ENCODE data around the gene DRC1.

DRC1 gene

DNA sequence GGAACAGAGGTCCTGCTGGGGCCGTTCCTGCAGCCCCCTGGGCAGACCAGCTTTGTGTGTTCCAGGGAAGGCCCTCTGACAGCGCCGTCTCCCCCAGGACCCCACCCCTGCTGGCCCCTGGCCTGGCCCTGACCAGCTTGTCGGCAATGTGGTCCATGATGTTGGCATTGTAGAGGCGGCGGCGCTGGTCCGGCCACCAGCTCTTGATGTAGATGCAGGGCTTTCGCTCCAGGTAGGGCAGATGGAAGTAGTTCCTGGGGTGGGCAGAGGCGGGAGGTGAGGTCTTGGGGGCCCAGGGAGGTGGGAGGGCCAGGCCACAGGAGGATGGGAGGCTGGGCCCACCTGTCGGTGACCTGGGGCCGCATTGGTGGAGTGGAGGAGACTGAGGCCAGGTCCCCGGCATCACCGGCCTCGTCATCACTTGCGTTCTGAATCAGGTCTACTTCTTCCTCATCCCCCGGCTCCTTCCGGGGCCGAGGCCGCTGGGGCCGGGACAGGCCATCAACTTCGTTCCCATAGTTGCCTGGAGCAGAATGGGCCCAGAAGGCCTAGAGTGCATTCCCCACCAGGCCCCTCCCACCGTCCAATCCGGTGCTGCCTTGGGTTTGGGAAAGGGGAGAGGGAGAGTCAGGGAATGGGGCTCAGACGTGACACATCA is 77.5 kb downstream of the DRC1 start:
- no peak for DNase-seq (ENCODE audit: low spot score)
- no peak for TF ChIP-seq CTCF (IDR thresholded peaks at IDR 0.05; ENCODE audit: extremely low read depth, missing control alignments)

DNA sequence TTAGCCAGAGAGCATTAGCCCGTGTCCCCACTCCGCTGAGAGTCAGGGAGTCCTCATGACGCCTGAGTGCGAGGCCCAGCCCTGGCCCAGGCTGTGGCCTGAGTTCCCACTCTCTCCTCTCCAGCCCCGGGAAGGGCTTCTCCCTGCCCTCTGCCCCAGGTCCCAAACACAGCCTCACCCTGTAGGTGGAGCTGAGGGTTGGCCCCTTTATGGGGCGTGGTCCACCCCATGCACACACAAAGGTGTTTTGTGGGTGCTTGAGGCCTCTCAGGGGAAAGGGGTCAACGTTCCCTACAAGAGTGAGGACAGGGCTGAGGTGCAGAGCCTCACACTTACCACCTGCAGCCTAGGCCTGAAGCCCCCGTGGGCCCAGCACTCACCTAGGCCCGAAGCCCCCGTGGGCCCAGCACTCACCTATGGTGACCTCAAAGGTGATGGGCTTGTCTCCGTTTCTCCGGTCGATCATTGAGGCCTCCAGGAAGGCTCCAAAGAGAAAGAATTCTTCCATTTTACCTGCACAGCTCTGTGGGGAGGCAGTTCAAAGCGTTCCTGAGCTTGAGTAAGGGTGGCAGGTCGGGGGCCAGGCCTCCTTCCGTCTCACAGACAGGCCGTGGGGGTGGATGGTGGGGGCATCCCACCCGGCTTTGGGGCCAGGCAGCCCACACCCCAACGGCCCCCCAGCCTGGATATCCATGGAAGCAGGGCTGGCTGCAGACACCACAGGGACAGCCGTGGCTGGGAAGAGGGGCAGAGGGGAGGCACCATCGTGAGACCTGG is 78.3 kb downstream of the DRC1 start:
- TF ChIP-seq CTCF (IDR thresholded peaks at IDR 0.05; ENCODE audit: extremely low read depth, missing control alignments): no peak
- no peak for DNase-seq (ENCODE audit: low spot score)

DNA sequence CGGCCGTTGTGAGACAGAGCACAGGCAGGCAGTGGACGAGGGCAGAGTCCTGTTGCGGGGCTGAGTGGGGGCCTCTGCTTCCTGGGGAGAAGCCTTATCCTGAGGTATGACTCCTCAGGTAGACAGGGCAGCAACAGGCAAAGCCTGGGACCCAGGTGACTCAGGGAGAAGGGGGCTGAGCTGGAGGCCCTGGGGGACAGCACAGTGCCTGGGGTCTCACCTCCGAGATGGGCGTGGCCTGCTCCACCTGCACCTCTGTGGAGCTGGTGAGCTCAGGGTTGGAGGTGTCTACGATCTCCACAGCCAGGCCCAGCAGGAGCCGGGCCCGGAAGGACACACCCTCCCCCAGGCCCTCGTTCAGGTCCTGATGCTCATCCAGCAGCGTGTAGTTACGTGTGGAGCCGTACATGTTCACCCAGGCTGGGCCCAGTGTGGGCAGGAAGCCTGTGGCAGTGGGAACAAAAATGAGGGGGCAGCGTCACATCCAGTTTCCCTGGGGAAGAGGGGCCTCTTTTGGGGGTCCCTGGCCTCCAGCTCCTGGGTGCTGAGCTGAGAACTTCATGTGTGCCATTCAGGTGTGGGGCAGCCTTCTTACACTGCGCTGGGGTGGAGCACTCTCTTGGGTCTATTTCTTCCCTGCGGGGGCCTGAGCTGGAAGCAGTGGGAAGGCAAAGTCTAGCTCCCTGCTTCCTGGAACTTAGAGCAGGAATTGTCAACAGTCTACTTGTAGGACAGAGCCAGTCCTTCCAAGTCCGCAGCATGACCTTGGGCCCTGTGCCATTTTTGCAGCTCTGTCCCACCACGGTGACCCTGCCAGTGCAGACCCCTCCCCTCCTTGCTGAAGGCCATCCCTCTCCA is 79.1 kb downstream of the DRC1 start:
- TF ChIP-seq CTCF (IDR thresholded peaks at IDR 0.05; ENCODE audit: extremely low read depth, missing control alignments): no peak
- DNase-seq (ENCODE audit: low spot score): no peak

GRCh38 chr2:26481706-26482105 is 80.0 kb downstream of the DRC1 start:
- TF ChIP-seq CTCF (IDR thresholded peaks at IDR 0.05; ENCODE audit: extremely low read depth, missing control alignments): no peak
- DNase-seq (ENCODE audit: low spot score): no peak

DNA sequence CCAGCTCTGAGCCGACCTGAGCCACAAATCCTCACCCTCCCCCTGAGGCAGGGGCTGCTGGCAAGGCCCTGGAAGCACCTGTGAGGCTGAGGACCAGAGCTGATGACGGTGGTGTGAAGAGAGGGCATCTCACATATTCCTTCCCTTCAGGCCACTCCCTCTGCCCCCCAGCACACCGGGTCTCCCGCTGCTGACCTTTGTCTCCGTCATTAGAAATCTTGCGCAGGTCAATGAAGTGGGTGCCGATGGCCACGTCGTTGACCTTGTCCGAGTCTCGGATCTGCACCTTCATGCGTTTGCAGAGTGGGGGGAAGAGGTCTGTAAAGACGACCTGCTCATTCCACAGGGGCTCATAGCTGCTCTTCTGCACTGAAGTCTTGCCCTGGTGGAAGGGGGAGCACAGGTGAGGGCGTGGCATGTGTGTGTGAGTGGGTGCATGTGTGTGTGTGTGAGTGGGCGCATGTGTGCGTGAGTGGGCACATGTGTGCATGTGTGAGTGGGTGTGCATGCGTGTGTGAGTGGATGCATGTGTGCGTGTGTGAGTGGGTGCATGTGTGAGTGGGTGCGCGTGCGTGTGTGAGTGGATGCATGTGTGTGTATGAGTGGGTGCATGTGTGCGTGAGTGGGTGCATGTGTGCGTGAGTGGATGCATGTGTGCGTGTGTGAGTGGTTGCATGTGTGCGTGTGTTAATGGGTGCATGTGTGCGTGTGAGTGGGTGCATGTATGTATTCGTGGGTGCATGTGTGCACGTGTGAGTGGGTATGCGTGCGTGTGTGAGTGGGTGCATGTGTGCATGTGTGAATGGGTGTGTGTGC is 80.7 kb downstream of the DRC1 start:
- DNase-seq (ENCODE audit: low spot score): no peak
- TF ChIP-seq CTCF (IDR thresholded peaks at IDR 0.05; ENCODE audit: extremely low read depth, missing control alignments): no peak

GRCh38 chr2:26483027-26483326 is 81.3 kb downstream of the DRC1 start:
- DNase-seq (ENCODE audit: low spot score): no peak
- TF ChIP-seq CTCF (IDR thresholded peaks at IDR 0.05; ENCODE audit: extremely low read depth, missing control alignments): no peak
